H1 (cell line): Measurements from ENCODE around the gene OR2D2. TPM values are rescaled to one million over a fixed set of nuclear protein-coding genes. Genes with fewer than 3 reads are reported as not detected.

ENCODE experiments used
- CTCF ChIA-PET: fragments of 300-600 bp; sonication (Branson Sonifier 250); formaldehyde crosslinking; loops from one replicate; lab custom pipeline; 2021; ENCODE audit not compliant: partially characterized antibody; lab: Charles Lee
- POLR2A ChIA-PET: fragments of 300-600 bp; sonication (Branson Sonifier 250); formaldehyde crosslinking; loops from one replicate; lab custom pipeline; 2021; ENCODE audit warnings: inconsistent platforms; ENCODE audit not compliant: partially characterized antibody; lab: Charles Lee
- DNase-seq, 2 experiments: peaks; one replicate each; pipeline versions ENCODE4 v3.0.0 to v3.0.0-alpha.2; 2010 to 2022; ENCODE audit warnings: low spot score in 2 of 2, low read depth in 1 of 2, mixed read lengths in 1 of 2
- FAIRE-seq: peaks from 2 replicates; lab custom pipeline; 2011; peaks lifted over from hg19 to GRCh38; lab: Jason Lieb, UNC
- H2AFZ ChIP-seq: 2 replicates; pipeline ENCODE4 v1.8.1; 2012; ENCODE audit warnings: low read length, inconsistent platforms
- H2AK5ac ChIP-seq: 2 replicates; pipeline ENCODE4 v1.6.1; 2013; ENCODE audit warnings: low read depth, low read length
- H2BK120ac ChIP-seq: replicated peaks from 2 replicates; pipeline ENCODE3; 2013; ENCODE audit warnings: low read depth, low read length, inconsistent platforms
- H2BK12ac ChIP-seq: 2 replicates; pipeline ENCODE4 v1.6.1; 2013; ENCODE audit warnings: low read depth, low read length
- H2BK15ac ChIP-seq: 2 replicates; pipeline ENCODE4 v1.6.1; 2013; ENCODE audit warnings: low read length
- H2BK20ac ChIP-seq: 2 replicates; pipeline ENCODE4 v1.6.1; 2013; ENCODE audit warnings: low read length
- H2BK5ac ChIP-seq: 2 replicates; pipeline ENCODE4 v1.6.1; 2013; ENCODE audit warnings: low read depth, low read length
- H3K14ac ChIP-seq: 2 replicates; pipeline ENCODE4 v1.6.1; 2013; ENCODE audit warnings: inconsistent platforms; ENCODE audit not compliant: insufficient read length
- H3K18ac ChIP-seq: 2 replicates; pipeline ENCODE4 v1.6.1; 2013; ENCODE audit warnings: low read length; ENCODE audit errors: extremely low read depth
- H3K23ac ChIP-seq: 2 replicates; pipeline ENCODE4 v1.6.1; 2013; ENCODE audit warnings: inconsistent platforms; ENCODE audit not compliant: insufficient read length
- H3K23me2 ChIP-seq: 2 replicates; pipeline ENCODE4 v1.6.1; 2013; ENCODE audit warnings: low read depth, low read length
- H3K27ac ChIP-seq: 2 replicates; pipeline ENCODE4 v1.6.1; 2011; ENCODE audit warnings: low read depth, low read length, inconsistent platforms
- H3K27me3 ChIP-seq, 4 experiments: replicated peaks in 1 of 4; 1 replicate in 1 of 4; 2 replicates in 3 of 4; pipeline versions ENCODE4 v1.6.1 to v1.8.1; 2011 to 2013; ENCODE audit warnings: low read length in 3 of 4, mild to moderate bottlenecking in 3 of 4, inconsistent platforms in 2 of 4, mixed read lengths in 2 of 4, moderate library complexity in 1 of 4; ENCODE audit not compliant: control insufficient read depth in 3 of 4, insufficient read depth in 3 of 4; ENCODE audit errors: extremely low read depth in 1 of 4
- H3K36me3 ChIP-seq, 4 experiments: 2 replicates each; pipeline versions ENCODE4 v1.6.1 to v1.8.1; 2011 to 2013; ENCODE audit warnings: mild to moderate bottlenecking in 4 of 4, low read length in 3 of 4, moderate library complexity in 2 of 4, control low read depth in 1 of 4, inconsistent platforms in 1 of 4; ENCODE audit not compliant: insufficient read depth in 4 of 4, control insufficient read depth in 2 of 4
- H3K4ac ChIP-seq: replicated peaks from 2 replicates; pipeline ENCODE3; 2013; ENCODE audit warnings: low read length, low read depth, mixed read lengths, inconsistent platforms; ENCODE audit not compliant: insufficient read length
- H3K4me1 ChIP-seq, 4 experiments: replicated peaks in 1 of 4; 1 replicate in 1 of 4; 2 replicates in 3 of 4; pipeline versions ENCODE4 v1.6.1 to v1.8.1; 2011 to 2013; ENCODE audit warnings: low read length in 3 of 4, inconsistent platforms in 2 of 4, mixed read lengths in 1 of 4; ENCODE audit not compliant: insufficient read depth in 4 of 4, control insufficient read depth in 3 of 4
- H3K4me2 ChIP-seq, 2 experiments: 2 replicates each; pipeline versions ENCODE4 v1.6.1 to v1.8.1; 2011 to 2013; ENCODE audit warnings: low read depth in 2 of 2, low read length in 2 of 2, control low read depth in 1 of 2, inconsistent platforms in 1 of 2, mild to moderate bottlenecking in 1 of 2; ENCODE audit not compliant: insufficient read depth in 1 of 2
- H3K4me3 ChIP-seq, 4 experiments: fragments of 200-600, 300-600 bp in 1 of 4; sonication (generic), shearing (Covaris generic), sonication (Bioruptor Twin) in 1 of 4; 2 replicates each; pipeline versions ENCODE4 v1.5.1 to v1.8.1; 2011 to 2016; ENCODE audit warnings: low read length in 4 of 4, low read depth in 3 of 4, control low read depth in 2 of 4, inconsistent platforms in 2 of 4, mild to moderate bottlenecking in 2 of 4, mixed read lengths in 1 of 4, moderate library complexity in 1 of 4; ENCODE audit not compliant: insufficient read depth in 2 of 4; ENCODE audit errors: extremely low read depth in 1 of 4
- H3K56ac ChIP-seq: replicated peaks from 2 replicates; pipeline ENCODE3; 2013; ENCODE audit warnings: low read depth, mild to moderate bottlenecking, mixed read lengths, low read length, inconsistent platforms; ENCODE audit not compliant: insufficient read length
- H3K79me1 ChIP-seq: 2 replicates; pipeline ENCODE4 v1.6.1; 2013; ENCODE audit warnings: low read depth, low read length, control low read depth
- H3K79me2 ChIP-seq, 2 experiments: 2 replicates each; pipeline versions ENCODE4 v1.6.1 to v1.8.1; 2012 to 2013; ENCODE audit warnings: low read length in 2 of 2, mild to moderate bottlenecking in 2 of 2, inconsistent platforms in 1 of 2; ENCODE audit not compliant: insufficient read depth in 2 of 2, control insufficient read depth in 1 of 2
- H3K9ac ChIP-seq, 4 experiments: replicated peaks in 1 of 4; 1 replicate in 1 of 4; 2 replicates in 3 of 4; pipeline versions ENCODE4 v1.6.1 to v1.8.1; 2011 to 2013; ENCODE audit warnings: low read depth in 3 of 4, low read length in 3 of 4, control low read depth in 2 of 4, mild to moderate bottlenecking in 2 of 4, moderate library complexity in 2 of 4, inconsistent platforms in 1 of 4; ENCODE audit errors: extremely low read depth in 1 of 4
- H3K9me3 ChIP-seq, 2 experiments: 2 replicates each; pipeline versions ENCODE4 v1.6.1 to v1.8.1; 2012 to 2013; ENCODE audit warnings: mild to moderate bottlenecking in 2 of 2, moderate library complexity in 2 of 2, control low read depth in 1 of 2, inconsistent platforms in 1 of 2, low read depth in 1 of 2, low read length in 1 of 2, mixed read lengths in 1 of 2; ENCODE audit not compliant: insufficient read depth in 2 of 2
- H4K20me1 ChIP-seq, 2 experiments: replicated peaks in 1 of 2; 2 replicates each; pipeline versions ENCODE3 to v1.8.1; 2011 to 2013; ENCODE audit warnings: inconsistent platforms in 2 of 2, low read length in 2 of 2, mild to moderate bottlenecking in 1 of 2; ENCODE audit not compliant: insufficient read depth in 2 of 2, control insufficient read depth in 1 of 2
- H4K5ac ChIP-seq: 2 replicates; pipeline ENCODE4 v1.6.1; 2013; ENCODE audit warnings: low read length, low read depth, mixed read lengths, inconsistent platforms; ENCODE audit not compliant: insufficient read length
- H4K8ac ChIP-seq: 2 replicates; pipeline ENCODE4 v1.8.0; 2013; ENCODE audit warnings: mild to moderate bottlenecking, moderate library complexity, low read length, inconsistent platforms; ENCODE audit not compliant: insufficient read depth; ENCODE audit errors: extremely low read depth
- H4K91ac ChIP-seq: replicated peaks from 2 replicates; pipeline ENCODE3; 2013; ENCODE audit warnings: low read length, mixed read lengths, inconsistent platforms; ENCODE audit not compliant: insufficient read length
- BCL11A ChIP-seq, 2 experiments: IDR thresholded peaks; one replicate each; pipeline ENCODE4 v1.6.1; 2011; ENCODE audit warnings: low read depth in 2 of 2, low read length in 2 of 2, mild to moderate bottlenecking in 2 of 2
- NRF1 ChIP-seq: IDR thresholded peaks from 2 replicates; pipeline ENCODE4 v1.6.1; 2011; ENCODE audit warnings: mild to moderate bottlenecking, low read depth, low read length, improper control_type of control experiment
- POLR2A ChIP-seq, 2 experiments: IDR thresholded peaks; 1 replicate in 1 of 2; 2 replicates in 1 of 2; pipeline ENCODE4 v1.6.1; 2011; ENCODE audit warnings: low read depth in 2 of 2, low read length in 2 of 2, mild to moderate bottlenecking in 2 of 2; ENCODE audit errors: control extremely low read depth in 1 of 2
- RAD21 ChIP-seq, 2 experiments: IDR thresholded peaks in 1 of 2; conservative IDR thresholded peaks in 1 of 2; 2 replicates each; pipeline ENCODE4 v1.6.1; 2011; ENCODE audit warnings: low read depth in 2 of 2, low read length in 2 of 2, improper control_type of control experiment in 1 of 2, inconsistent platforms in 1 of 2, mild to moderate bottlenecking in 1 of 2, moderate library complexity in 1 of 2
- WGBS, 2 experiments: shearing (Covaris generic) in 1 of 2; methylation state at CpG; one replicate each; pipeline versions ENCODE4 v1.1.6 to v1.1.7; 2013 to 2015; ENCODE audit warnings: low lambda C conversion rate in 2 of 2, mixed read lengths in 2 of 2, inconsistent platforms in 1 of 2, low coverage in 1 of 2, missing lambda C conversion rate in 1 of 2; ENCODE audit not compliant: insufficient replicate concordance in 2 of 2, insufficient coverage in 1 of 2, insufficient read length in 1 of 2; ENCODE audit errors: extremely low coverage in 1 of 2, missing lambda C conversion rate in 1 of 2; 5-methylcytosine and 5-hydroxymethylcytosine counted together
- polyA plus RNA-seq, 7 experiments: library from polyadenylated mRNA; depleted of rRNA in 3 of 7; stranded (reverse) in 5 of 7; unstranded in 2 of 7; fragments of >200 nt in 5 of 7; fragments of 200-250 nt in 2 of 7; gene quantifications; 1 replicate in 5 of 7; 2 replicates in 1 of 7; 4 replicates in 1 of 7; pipeline versions ENCODE4 v1.2.1 to v1.2.3, GENCODE V29; 2011 to 2013; ENCODE audit warnings: missing spikeins in 2 of 7, mixed read lengths in 2 of 7
- total RNA-seq: library from RNA; stranded (reverse); fragmentation: NEBNext Ultra II Directional; extraction: Animal tissue kit (Norgen Biotek cat#: 25700); gene quantifications from 2 replicates; pipeline ENCODE4 v1.2.1, GENCODE V29; 2021

The OR2D2 gene
- total and polyA plus RNA-seq, 2 of the 8 experiments (the other 6 are each of a cell fraction or from before 2014, with no cell fraction given) = 0.15 TPM; not detected in 1

DNA sequence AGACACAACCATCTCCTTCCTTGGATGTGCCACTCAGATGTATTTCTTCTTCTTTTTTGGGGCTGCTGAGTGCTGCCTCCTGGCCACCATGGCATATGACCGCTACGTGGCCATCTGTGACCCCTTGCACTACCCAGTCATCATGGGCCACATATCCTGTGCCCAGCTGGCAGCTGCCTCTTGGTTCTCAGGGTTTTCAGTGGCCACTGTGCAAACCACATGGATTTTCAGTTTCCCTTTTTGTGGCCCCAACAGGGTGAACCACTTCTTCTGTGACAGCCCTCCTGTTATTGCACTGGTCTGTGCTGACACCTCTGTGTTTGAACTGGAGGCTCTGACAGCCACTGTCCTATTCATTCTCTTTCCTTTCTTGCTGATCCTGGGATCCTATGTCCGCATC lies 15.4 kb downstream of the OR2D2 start:
- Histone ChIP-seq H2BK12ac (no peak overlapping the region), H4K20me1 (no peaks in the 10 kb centered on the region), H3K4ac (no peak overlapping the region), H4K91ac (no peak overlapping the region), H3K79me1 (no peaks in the 10 kb centered on the region), H3K4me1 (no peaks in the 10 kb centered on the region), H2AFZ (no peak overlapping the region), H3K23me2 (no peaks in the 10 kb centered on the region), H2BK5ac (no peak overlapping the region), H2BK15ac (no peak overlapping the region), H3K4me2 (no peak overlapping the region), H3K9me3 (no peaks in the 10 kb centered on the region; a peak in 2 of 4 replicates), H2BK120ac (no peak overlapping the region), H3K4me3 (no peak overlapping the region), H3K27ac (no peak overlapping the region), H3K9ac (no peak overlapping the region; a peak in 1 of 7 replicates), H3K14ac (no peak overlapping the region), H3K23ac (no peak overlapping the region), H2AK5ac (no peak overlapping the region), H2BK20ac (no peak overlapping the region), H3K56ac (no peak overlapping the region), H3K79me2 (no peaks in the 10 kb centered on the region), H3K18ac (no peak overlapping the region), H3K36me3 (no peaks in the 10 kb centered on the region), H4K5ac (no peak overlapping the region)
- FAIRE-seq (no peak), DNase-seq (no peak)
- POLR2A ChIA-PET = no interaction called here
- CTCF ChIA-PET = no interaction called here
- WGBS, 2 experiments = 89% methylated on average over 3 of the region's 3 CpGs; no CpG with 5 or more reads in 1 of the 2 experiments
- TF ChIP-seq POLR2A (IDR thresholded peaks at IDR 0.05; ENCODE audit: control extremely low read depth in 1 of 2, low read depth in 2 of 2, low read length in 2 of 2) (no peak), BCL11A (IDR thresholded peaks at IDR 0.05; ENCODE audit: low read depth in 2 of 2, low read length in 2 of 2) (no peak), NRF1 (no peak), RAD21 (IDR thresholded peaks at IDR 0.05 in 1 of 2, conservative IDR thresholded peaks at IDR 0.05 in 1 of 2; ENCODE audit: low read depth in 2 of 2, low read length in 2 of 2) (no peak)
- TF ChIP-seq, all 59 proteins: peak for 0
- no peak overlapping the region for H4K8ac ChIP-seq
- no peaks in the 10 kb centered on the region for H3K27me3 ChIP-seq
